Aorta (tissue), 5 donors: ENCODE measurements around the gene GREM1. TPM values are rescaled to one million over a fixed set of nuclear protein-coding genes. Genes with fewer than 3 reads are reported as not detected.

Experiments
- ATAC-seq: fragments of 200-7000 bp; cut with Tn5 transposase; one replicate; pipeline ENCODE4 v1.9.1; 2022; ENCODE audit warnings: moderate library complexity; ENCODE audit not compliant: low FRiP score
- DNase-seq, 2 donors: peaks; one replicate each; pipeline ENCODE4 v3.0.0-alpha.2; 2020
- H3K27ac ChIP-seq, 2 donors: one replicate each; pipeline ENCODE4 v1.5.1; 2013; ENCODE audit warnings: low read length in 2 of 2, mild to moderate bottlenecking in 2 of 2, moderate library complexity in 2 of 2, control low read depth in 1 of 2, inconsistent platforms in 1 of 2, low read depth in 1 of 2
- H3K27me3 ChIP-seq, 2 donors: one replicate each; pipeline ENCODE4 v1.6.1; 2013; ENCODE audit warnings: control low read depth in 1 of 2, low read length in 1 of 2, mild to moderate bottlenecking in 1 of 2, moderate library complexity in 1 of 2; ENCODE audit not compliant: insufficient read depth in 2 of 2, control insufficient read depth in 1 of 2
- H3K36me3 ChIP-seq, 2 donors: one replicate each; pipeline ENCODE4 v1.6.1; 2013; ENCODE audit warnings: control low read depth in 1 of 2, low read length in 1 of 2, mild to moderate bottlenecking in 1 of 2; ENCODE audit not compliant: insufficient read depth in 2 of 2, control insufficient read depth in 1 of 2
- H3K4me1 ChIP-seq, 2 donors: one replicate each; pipeline ENCODE4 v1.6.1; 2013; ENCODE audit warnings: low read length in 2 of 2, control low read depth in 1 of 2, mild to moderate bottlenecking in 1 of 2, moderate library complexity in 1 of 2; ENCODE audit not compliant: insufficient read depth in 2 of 2, control insufficient read depth in 1 of 2
- H3K4me3 ChIP-seq, 2 donors: one replicate each; pipeline ENCODE4 v1.5.1; 2013; ENCODE audit warnings: low read length in 2 of 2, control low read depth in 1 of 2, mild to moderate bottlenecking in 1 of 2
- H3K9me3 ChIP-seq: one replicate; pipeline ENCODE4 v1.6.1; 2013; ENCODE audit warnings: mild to moderate bottlenecking, low read length; ENCODE audit not compliant: control insufficient read depth
- whole genome bisulfite sequencing, 2 donors: extraction: QIAGEN DNeasy Blood & Tissue Kit; methylation state at CpG; one replicate each; pipeline ENCODE4 v1.1.7; 2013; 5-methylcytosine and 5-hydroxymethylcytosine counted together
- intact Hi-C, 2 donors: fragments of 100-400 bp; cut with DNase I; formaldehyde crosslinking; loops; one replicate each; pipeline versions ENCODE4 v1.14.2 to v1.15.0; 2022
- polyA plus RNA-seq, 2 donors: library from polyadenylated mRNA; stranded (reverse); fragments of 200-250 nt; gene quantifications; one replicate each; pipeline ENCODE4 v1.2.3, GENCODE V29; 2013
- total RNA-seq, 2 donors: library from RNA; stranded (reverse); fragmentation: NEBNext Ultra II Directional; extraction: Animal tissue kit (Norgen Biotek cat#: 25700); gene quantifications; one replicate each; pipeline ENCODE4 v1.2.1, GENCODE V29; 2021
- donor health status: healthy with polysubstance abuse.
- donor health status: Bipolar disorder and iron deficiency.
- donor health status: DM: no; HTN: no; CAD: no.
- donor health status: DM: no; HTN: no; CAD: no.
- donor health status: DM: yes; HTN: yes; CAD: no.

The GREM1 gene
- total and polyA plus RNA-seq, 4 donors = under 0.01 to 35.5 (median 15.1) TPM

- 84 to 85% methylated on average over 4 of the region's 4 CpGs for WGBS, 2 donors
- H3K4me1 ChIP-seq = no peaks in the 10 kb centered on the region
- no peak overlapping the region for H3K4me3 ChIP-seq
- no peak for ATAC-seq
- no peak for DNase-seq
- H3K9me3 ChIP-seq = no peaks in the 10 kb centered on the region
- H3K36me3 ChIP-seq = no peaks in the 10 kb centered on the region
- H3K27me3 ChIP-seq = no peaks in the 10 kb centered on the region
- intact Hi-C loops = no loop called here
- H3K27ac ChIP-seq = no peak overlapping the region
Observed at GRCh38 chr15:32747921-32748342, 30.1 kb downstream of the GREM1 start.

- DNase-seq (no peak), ATAC-seq (no peak)
- Histone ChIP-seq H3K27me3 (no peaks in the 10 kb centered on the region), H3K9me3 (no peaks in the 10 kb centered on the region), H3K36me3 (no peaks in the 10 kb centered on the region), H3K4me1 (no peaks in the 10 kb centered on the region), H3K4me3 (no peak overlapping the region), H3K27ac (no peak overlapping the region)
- intact Hi-C loops = no loop called here
- WGBS, 2 donors = 30 to 42% methylated on average over 3 of the region's 3 CpGs
Observed at GRCh38 chr15:32750979-32751378, 33.2 kb downstream of the GREM1 start.

GRCh38 chr15:32757426-32757825 is 39.6 kb downstream of the GREM1 start:
- H3K36me3 ChIP-seq = no peaks in the 10 kb centered on the region
- no peaks in the 10 kb centered on the region for H3K27me3 ChIP-seq
- ATAC-seq (no peak), DNase-seq (no peak)
- H3K27ac ChIP-seq = no peak overlapping the region
- H3K9me3 ChIP-seq = no peaks in the 10 kb centered on the region
- intact Hi-C loops = no loop called here
- 72 to 75% methylated on average over 2 of the region's 2 CpGs for WGBS, 2 donors
- H3K4me3 ChIP-seq = no peak overlapping the region
- no peaks in the 10 kb centered on the region for H3K4me1 ChIP-seq

- 69 to 76% methylated on average over 1 of the region's 1 CpG for WGBS, 2 donors
- Histone ChIP-seq H3K27me3 (no peaks in the 10 kb centered on the region), H3K9me3 (no peaks in the 10 kb centered on the region), H3K4me1 (no peaks in the 10 kb centered on the region), H3K27ac (no peak overlapping the region), H3K36me3 (no peaks in the 10 kb centered on the region), H3K4me3 (no peak overlapping the region)
- intact Hi-C loops = no loop called here
- no peak for ATAC-seq
- DNase-seq = no peak
Observed at GRCh38 chr15:32763295-32763694, 45.5 kb downstream of the GREM1 start.

- Histone ChIP-seq H3K9me3 (no peaks in the 10 kb centered on the region), H3K27me3 (no peaks in the 10 kb centered on the region), H3K27ac (no peak overlapping the region), H3K36me3 (no peaks in the 10 kb centered on the region), H3K4me3 (no peak overlapping the region), H3K4me1 (no peaks in the 10 kb centered on the region)
- ATAC-seq (no peak), DNase-seq (no peak)
- WGBS, 2 donors = 63 to 65% methylated on average over 4 of the region's 4 CpGs
- intact Hi-C loops = no loop called here
Observed at GRCh38 chr15:32765236-32765635, 47.4 kb downstream of the GREM1 start.

- H3K36me3 ChIP-seq = no peaks in the 10 kb centered on the region
- 76 to 79% methylated on average over 3 of the region's 3 CpGs for WGBS, 2 donors
- H3K4me1 ChIP-seq = no peaks in the 10 kb centered on the region
- ATAC-seq = no peak
- DNase-seq = no peak
- H3K27ac ChIP-seq = no peak overlapping the region
- intact Hi-C loops = no loop called here
- no peak overlapping the region for H3K4me3 ChIP-seq
- H3K27me3 ChIP-seq = no peaks in the 10 kb centered on the region
- no peaks in the 10 kb centered on the region for H3K9me3 ChIP-seq
Observed at GRCh38 chr15:32766101-32766500, 48.3 kb downstream of the GREM1 start.

GRCh38 chr15:32767236-32767635 is 49.4 kb downstream of the GREM1 start:
- intact Hi-C loops = no loop called here

GRCh38 chr15:32774022-32774421 is 56.2 kb downstream of the GREM1 start:
- Histone ChIP-seq H3K27me3 (no peaks in the 10 kb centered on the region), H3K36me3 (no peaks in the 10 kb centered on the region), H3K4me3 (no peak overlapping the region), H3K9me3 (no peaks in the 10 kb centered on the region), H3K4me1 (no peaks in the 10 kb centered on the region), H3K27ac (no peak overlapping the region)
- WGBS, 2 donors = 75 to 83% methylated on average over 4 of the region's 4 CpGs
- DNase-seq (no peak), ATAC-seq (no peak)
- intact Hi-C loops = no loop called here

More at GRCh38 chr15:32767236-32767635, 49.4 kb downstream of the GREM1 start:
- H3K27me3 ChIP-seq = no peaks in the 10 kb centered on the region
- ATAC-seq (no peak), DNase-seq (no peak)
- no peak overlapping the region for H3K27ac ChIP-seq
- 85 to 87% methylated on average over 1 of the region's 1 CpG for WGBS, 2 donors
- H3K4me3 ChIP-seq = no peak overlapping the region
- no peaks in the 10 kb centered on the region for H3K4me1 ChIP-seq
- H3K36me3 ChIP-seq = no peaks in the 10 kb centered on the region
- H3K9me3 ChIP-seq = no peaks in the 10 kb centered on the region

GRCh38 chr15:32775103-32775502 is 57.3 kb downstream of the GREM1 start:
- intact Hi-C loops = no loop called here
- H3K27me3 ChIP-seq = no peaks in the 10 kb centered on the region
- no peak for ATAC-seq

More at GRCh38 chr15:32775103-32775502, 57.3 kb downstream of the GREM1 start:
- H3K4me1 ChIP-seq = no peaks in the 10 kb centered on the region
- no peak overlapping the region for H3K4me3 ChIP-seq
- H3K9me3 ChIP-seq = no peaks in the 10 kb centered on the region
- H3K27ac ChIP-seq = no peak overlapping the region
- DNase-seq = no peak
- WGBS, 2 donors = 76 to 86% methylated on average over 3 of the region's 3 CpGs
- no peaks in the 10 kb centered on the region for H3K36me3 ChIP-seq
